ENCODE measurements around the gene CRKL. TPM values are rescaled to one million over a fixed set of nuclear protein-coding genes. Genes with fewer than 3 reads are reported as not detected.
A peak's percentile ranks its signal among the peaks of the same experiment; 100 is the strongest.

CRKL gene
- polyA plus RNA-seq, 2 of the 4 experiments (the other 2 are of a cell fraction) = 21.4 to 22.8 TPM

- WGBS (ENCODE audit: missing lambda C conversion rate) = 87% methylated on average over 13 of the region's 13 CpGs
- TF ChIP-seq POLR2A (IDR thresholded peaks at IDR 0.05; ENCODE audit: low read length) (no peak), NR3C1 (IDR thresholded peaks at IDR 0.05) (no peak), RAD21 (conservative IDR thresholded peaks at IDR 0.05 in 1 of 2, IDR thresholded peaks at IDR 0.05 in 1 of 2) (no peak), CBX8 (IDR thresholded peaks at IDR 0.05) (no peak), MAZ (IDR thresholded peaks at IDR 0.05; ENCODE audit: borderline replicate concordance, low read depth, low read length) (no peak), MAX (IDR thresholded peaks at IDR 0.05) (no peak), JUNB (IDR thresholded peaks at IDR 0.05) (no peak), TFCP2L1 (CRISPR knock-in tag; IDR thresholded peaks at IDR 0.05) (no peak), HDAC2 (IDR thresholded peaks at IDR 0.05) (no peak), KDM1A (IDR thresholded peaks at IDR 0.05; ENCODE audit: low read depth) (no peak), CBX2 (IDR thresholded peaks at IDR 0.05; ENCODE audit: borderline replicate concordance, low read depth) (no peak)
- TF ChIP-seq, protein P1, sequence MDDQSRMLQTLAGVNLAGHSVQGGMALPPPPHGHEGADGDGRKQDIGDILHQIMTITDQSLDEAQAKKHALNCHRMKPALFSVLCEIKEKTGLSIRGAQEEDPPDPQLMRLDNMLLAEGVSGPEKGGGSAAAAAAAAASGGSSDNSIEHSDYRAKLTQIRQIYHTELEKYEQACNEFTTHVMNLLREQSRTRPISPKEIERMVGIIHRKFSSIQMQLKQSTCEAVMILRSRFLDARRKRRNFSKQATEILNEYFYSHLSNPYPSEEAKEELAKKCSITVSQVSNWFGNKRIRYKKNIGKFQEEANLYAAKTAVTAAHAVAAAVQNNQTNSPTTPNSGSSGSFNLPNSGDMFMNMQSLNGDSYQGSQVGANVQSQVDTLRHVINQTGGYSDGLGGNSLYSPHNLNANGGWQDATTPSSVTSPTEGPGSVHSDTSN (IDR thresholded peaks at IDR 0.05) = no peak
- TF ChIP-seq, protein P2, sequence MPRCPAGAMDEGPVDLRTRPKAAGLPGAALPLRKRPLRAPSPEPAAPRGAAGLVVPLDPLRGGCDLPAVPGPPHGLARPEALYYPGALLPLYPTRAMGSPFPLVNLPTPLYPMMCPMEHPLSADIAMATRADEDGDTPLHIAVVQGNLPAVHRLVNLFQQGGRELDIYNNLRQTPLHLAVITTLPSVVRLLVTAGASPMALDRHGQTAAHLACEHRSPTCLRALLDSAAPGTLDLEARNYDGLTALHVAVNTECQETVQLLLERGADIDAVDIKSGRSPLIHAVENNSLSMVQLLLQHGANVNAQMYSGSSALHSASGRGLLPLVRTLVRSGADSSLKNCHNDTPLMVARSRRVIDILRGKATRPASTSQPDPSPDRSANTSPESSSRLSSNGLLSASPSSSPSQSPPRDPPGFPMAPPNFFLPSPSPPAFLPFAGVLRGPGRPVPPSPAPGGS (IDR thresholded peaks at IDR 0.05) = no peak
- TF ChIP-seq, protein P3, sequence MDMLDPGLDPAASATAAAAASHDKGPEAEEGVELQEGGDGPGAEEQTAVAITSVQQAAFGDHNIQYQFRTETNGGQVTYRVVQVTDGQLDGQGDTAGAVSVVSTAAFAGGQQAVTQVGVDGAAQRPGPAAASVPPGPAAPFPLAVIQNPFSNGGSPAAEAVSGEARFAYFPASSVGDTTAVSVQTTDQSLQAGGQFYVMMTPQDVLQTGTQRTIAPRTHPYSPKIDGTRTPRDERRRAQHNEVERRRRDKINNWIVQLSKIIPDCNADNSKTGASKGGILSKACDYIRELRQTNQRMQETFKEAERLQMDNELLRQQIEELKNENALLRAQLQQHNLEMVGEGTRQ (IDR thresholded peaks at IDR 0.05) = no peak
- peaks cover 47% of the 10 kb centered on the region for H3K4me1 ChIP-seq
- POLR2A ChIA-PET = no interaction called here
- no peak overlapping the region for H3K27ac ChIP-seq
- no peak overlapping the region for H3K4me2 ChIP-seq
- DNase-seq (ENCODE audit: low read depth in 1 of 2, low spot score in 1 of 2) (no peak), ATAC-seq (no peak), FAIRE-seq (no peak)
- CTCF ChIA-PET = interaction anchor here (1.0 to 1.5 kb wide), 3 partner anchors 31 to 65 kb away, joined by 3 to 6 read pairs (median 4); no protein-coding TSS in a partner anchor
- no peak overlapping the region for H3K4me3 ChIP-seq
- no peaks in the 10 kb centered on the region for H3K9me3 ChIP-seq
Observed at GRCh38 chr22:20949698-20950183, 32.5 kb downstream of the CRKL start.

DNA sequence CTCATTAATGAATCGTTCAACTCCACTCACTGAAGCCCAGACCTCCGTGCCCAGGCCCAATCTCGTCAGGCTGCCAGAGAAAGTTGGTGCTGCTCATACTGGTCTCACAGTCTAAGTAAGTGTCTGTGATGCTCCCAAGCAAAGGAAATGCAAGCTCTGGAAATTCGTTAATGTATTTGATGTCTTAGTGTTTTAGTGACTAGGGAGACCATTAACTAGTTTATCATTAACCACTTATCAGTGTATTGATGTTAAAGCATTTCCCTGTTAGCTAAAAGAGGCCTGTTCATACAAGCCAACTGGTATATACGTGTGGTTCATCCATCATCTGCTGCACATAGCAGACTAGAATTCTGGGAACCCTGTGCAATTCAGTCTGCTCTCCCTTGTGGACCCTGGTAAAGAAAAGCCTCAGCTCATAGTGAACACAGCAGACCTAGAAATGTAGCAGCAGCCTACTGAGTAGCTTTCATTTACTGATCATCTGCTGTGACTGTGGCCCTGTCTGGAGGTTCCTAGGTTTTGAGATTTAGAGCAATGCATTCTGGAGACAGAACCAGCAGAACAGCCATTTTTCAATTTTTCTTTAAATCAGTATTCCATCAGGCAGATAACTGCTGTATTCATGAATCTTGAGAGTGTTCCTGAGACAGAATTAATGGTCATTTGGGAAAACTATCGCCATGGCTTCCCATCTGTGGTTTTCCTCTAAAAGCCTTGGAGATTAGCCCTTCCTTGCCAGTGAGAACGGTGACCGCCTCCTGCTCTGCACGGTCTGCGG lies 34.1 kb downstream of the CRKL start:
- peak overlapping the region in 1 of 2 experiments; percentile 47; a peak in 3 of 6 replicates for H3K27ac ChIP-seq
- ATAC-seq = no peak

DNA sequence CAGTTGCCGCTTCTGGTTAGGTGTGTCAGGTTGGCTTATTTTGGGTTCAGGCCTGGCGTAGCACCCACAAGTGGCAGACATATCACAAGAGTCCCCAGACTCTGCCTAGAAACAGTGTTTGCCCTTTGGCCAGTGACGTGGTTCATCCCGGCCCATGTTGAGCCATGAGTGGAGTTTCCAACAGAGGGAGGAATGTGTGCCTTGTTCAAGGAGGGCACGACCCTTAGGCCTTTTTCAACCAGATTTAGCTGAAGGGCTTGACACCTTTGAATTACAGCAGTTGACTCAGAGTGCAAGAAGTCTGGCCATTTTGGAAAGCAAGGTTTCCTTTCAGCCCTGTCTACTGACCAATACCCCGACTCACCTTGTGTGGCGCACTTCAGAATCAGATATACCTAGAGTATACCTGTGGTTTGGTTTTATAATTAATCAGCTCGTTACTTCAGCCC lies 34.7 kb downstream of the CRKL start:
- no peak for ATAC-seq
- POLR2A ChIA-PET = no interaction called here
- TF ChIP-seq POLR2A (IDR thresholded peaks at IDR 0.05; ENCODE audit: low read length) (no peak), HMGXB4 (CRISPR knock-in tag; IDR thresholded peaks at IDR 0.05; ENCODE audit: borderline replicate concordance) (no peak), CBX2 (IDR thresholded peaks at IDR 0.05; ENCODE audit: borderline replicate concordance, low read depth) (no peak), GATA3 (IDR thresholded peaks at IDR 0.05; ENCODE audit: borderline replicate concordance) (no peak), CHD4 (IDR thresholded peaks at IDR 0.05; ENCODE audit: borderline replicate concordance) (no peak), CBX8 (IDR thresholded peaks at IDR 0.05) (no peak), E2F6 (IDR thresholded peaks at IDR 0.05; ENCODE audit: borderline replicate concordance, low read depth) (no peak), HOXB5 (CRISPR knock-in tag; IDR thresholded peaks at IDR 0.05) (no peak), MYC (IDR thresholded peaks at IDR 0.05; ENCODE audit: borderline replicate concordance, low read length) (no peak), JUNB (IDR thresholded peaks at IDR 0.05) (no peak)
- TF ChIP-seq, protein P4, sequence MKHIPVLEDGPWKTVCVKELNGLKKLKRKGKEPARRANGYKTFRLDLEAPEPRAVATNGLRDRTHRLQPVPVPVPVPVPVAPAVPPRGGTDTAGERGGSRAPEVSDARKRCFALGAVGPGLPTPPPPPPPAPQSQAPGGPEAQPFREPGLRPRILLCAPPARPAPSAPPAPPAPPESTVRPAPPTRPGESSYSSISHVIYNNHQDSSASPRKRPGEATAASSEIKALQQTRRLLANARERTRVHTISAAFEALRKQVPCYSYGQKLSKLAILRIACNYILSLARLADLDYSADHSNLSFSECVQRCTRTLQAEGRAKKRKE (CRISPR knock-in tag; IDR thresholded peaks at IDR 0.05; ENCODE audit: low read depth) = no peak
- TF ChIP-seq, protein P1 (IDR thresholded peaks at IDR 0.05) = no peak

More for the DNA sequence above, 34.1 kb downstream of the CRKL start:
- WGBS (ENCODE audit: missing lambda C conversion rate) = 69% methylated on average over 10 of the region's 10 CpGs
- H3K4me2 ChIP-seq = peak overlapping the region; percentile 21; the same call in 2 of the 3 replicates
- no peak overlapping the region for H3K4me3 ChIP-seq
- no peak for TF ChIP-seq RARB (CRISPR knock-in tag; IDR thresholded peaks at IDR 0.05)
- TF ChIP-seq MAX (IDR thresholded peaks at IDR 0.05) = no peak
- H3K9me3 ChIP-seq = no peaks in the 10 kb centered on the region
- POLR2A ChIA-PET = interaction anchor here (1.2 kb wide), 1 partner anchor 66 kb away, joined by 3 read pairs; no protein-coding TSS in a partner anchor
- DNase-seq (ENCODE audit: low read depth in 1 of 2, low spot score in 1 of 2) (no peak), FAIRE-seq (no peak)
- H3K4me1 ChIP-seq = peaks cover 38% of the 10 kb centered on the region
- CTCF ChIA-PET = interaction anchor here (0.8 to 1.5 kb wide), 4 partner anchors 65 to 151 kb away, joined by 3 to 6 read pairs (median 3); no protein-coding TSS in a partner anchor

More for the DNA sequence above, 34.7 kb downstream of the CRKL start:
- H3K9me3 ChIP-seq = no peaks in the 10 kb centered on the region
- peak overlapping the region in 1 of 2 experiments; percentile 47; a peak in 1 of 6 replicates for H3K27ac ChIP-seq
- H3K4me1 ChIP-seq = peaks cover 38% of the 10 kb centered on the region
- H3K4me3 ChIP-seq = no peak overlapping the region
- H3K4me2 ChIP-seq = no peak overlapping the region
- whole genome bisulfite sequencing (ENCODE audit: missing lambda C conversion rate) = 94% methylated on average over 7 of the region's 8 CpGs
- CTCF ChIA-PET = interaction anchor here (0.6 to 0.9 kb wide), 4 partner anchors 25 to 174 kb away, joined by 3 to 4 read pairs (median 3); no protein-coding TSS in a partner anchor
- no peak for FAIRE-seq
- no peak for DNase-seq (ENCODE audit: low read depth in 1 of 2, low spot score in 1 of 2)

Data from A549 (cell line).